NB4 (cell line): ENCODE measurements around the gene TAF5L.

ENCODE experiments used
- MAX ChIP-seq: IDR thresholded peaks from 2 replicates; pipeline ENCODE4 v1.6.1; 2011; ENCODE audit warnings: low read depth, low read length
- TF ChIP-seq, protein P1 (sequence below): IDR thresholded peaks from one replicate; pipeline ENCODE4 v1.5.1; 2012; ENCODE audit warnings: low read depth, low read length

- TF ChIP-seq, protein P1, sequence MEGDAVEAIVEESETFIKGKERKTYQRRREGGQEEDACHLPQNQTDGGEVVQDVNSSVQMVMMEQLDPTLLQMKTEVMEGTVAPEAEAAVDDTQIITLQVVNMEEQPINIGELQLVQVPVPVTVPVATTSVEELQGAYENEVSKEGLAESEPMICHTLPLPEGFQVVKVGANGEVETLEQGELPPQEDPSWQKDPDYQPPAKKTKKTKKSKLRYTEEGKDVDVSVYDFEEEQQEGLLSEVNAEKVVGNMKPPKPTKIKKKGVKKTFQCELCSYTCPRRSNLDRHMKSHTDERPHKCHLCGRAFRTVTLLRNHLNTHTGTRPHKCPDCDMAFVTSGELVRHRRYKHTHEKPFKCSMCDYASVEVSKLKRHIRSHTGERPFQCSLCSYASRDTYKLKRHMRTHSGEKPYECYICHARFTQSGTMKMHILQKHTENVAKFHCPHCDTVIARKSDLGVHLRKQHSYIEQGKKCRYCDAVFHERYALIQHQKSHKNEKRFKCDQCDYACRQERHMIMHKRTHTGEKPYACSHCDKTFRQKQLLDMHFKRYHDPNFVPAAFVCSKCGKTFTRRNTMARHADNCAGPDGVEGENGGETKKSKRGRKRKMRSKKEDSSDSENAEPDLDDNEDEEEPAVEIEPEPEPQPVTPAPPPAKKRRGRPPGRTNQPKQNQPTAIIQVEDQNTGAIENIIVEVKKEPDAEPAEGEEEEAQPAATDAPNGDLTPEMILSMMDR = no peak
- TF ChIP-seq MAX = no peak
Observed at GRCh38 chr1:229578168-229579058, 47.5 kb downstream of the TAF5L start.
